ENCODE data around the gene ARHGAP10.
"Not testable (repeated sequence)": the region's sequence is repeated elsewhere in the genome, so short reads cannot be mapped to it uniquely, and the experiment has no call there.

ARHGAP10 gene

GRCh38 chr4:147891476-147892115 lies 159.7 kb downstream of the ARHGAP10 start:
- TF ChIP-seq, protein P1, sequence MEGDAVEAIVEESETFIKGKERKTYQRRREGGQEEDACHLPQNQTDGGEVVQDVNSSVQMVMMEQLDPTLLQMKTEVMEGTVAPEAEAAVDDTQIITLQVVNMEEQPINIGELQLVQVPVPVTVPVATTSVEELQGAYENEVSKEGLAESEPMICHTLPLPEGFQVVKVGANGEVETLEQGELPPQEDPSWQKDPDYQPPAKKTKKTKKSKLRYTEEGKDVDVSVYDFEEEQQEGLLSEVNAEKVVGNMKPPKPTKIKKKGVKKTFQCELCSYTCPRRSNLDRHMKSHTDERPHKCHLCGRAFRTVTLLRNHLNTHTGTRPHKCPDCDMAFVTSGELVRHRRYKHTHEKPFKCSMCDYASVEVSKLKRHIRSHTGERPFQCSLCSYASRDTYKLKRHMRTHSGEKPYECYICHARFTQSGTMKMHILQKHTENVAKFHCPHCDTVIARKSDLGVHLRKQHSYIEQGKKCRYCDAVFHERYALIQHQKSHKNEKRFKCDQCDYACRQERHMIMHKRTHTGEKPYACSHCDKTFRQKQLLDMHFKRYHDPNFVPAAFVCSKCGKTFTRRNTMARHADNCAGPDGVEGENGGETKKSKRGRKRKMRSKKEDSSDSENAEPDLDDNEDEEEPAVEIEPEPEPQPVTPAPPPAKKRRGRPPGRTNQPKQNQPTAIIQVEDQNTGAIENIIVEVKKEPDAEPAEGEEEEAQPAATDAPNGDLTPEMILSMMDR (IDR thresholded peaks at IDR 0.05; ENCODE audit: extremely low read depth, missing control alignments) = no peak
- no peak for DNase-seq (ENCODE audit: low spot score)

DNA sequence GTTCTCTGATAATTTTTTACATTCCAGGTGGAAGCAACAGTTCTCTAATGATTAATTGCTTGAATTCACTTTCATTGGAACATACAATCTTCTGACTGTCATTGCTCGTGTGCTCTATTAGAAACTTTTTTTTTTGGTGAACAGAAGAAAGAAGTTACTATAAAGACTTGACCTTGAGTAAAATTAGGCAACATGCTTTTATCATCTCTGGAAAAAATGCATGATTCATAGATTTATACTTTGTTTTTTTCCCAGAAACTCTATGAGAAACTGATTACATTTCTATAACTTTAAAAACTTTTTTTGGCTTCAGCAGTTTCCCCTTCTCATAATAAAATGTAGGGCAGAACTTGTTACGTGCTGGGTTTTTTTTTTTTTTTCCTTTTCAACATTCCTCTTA lies 167.6 kb downstream of the ARHGAP10 start:
- TF ChIP-seq, protein P1 (IDR thresholded peaks at IDR 0.05; ENCODE audit: extremely low read depth, missing control alignments) = no peak
- no peak for DNase-seq (ENCODE audit: low spot score)

- DNase-seq (ENCODE audit: low spot score) = no peak
- TF ChIP-seq, protein P1 (IDR thresholded peaks at IDR 0.05; ENCODE audit: extremely low read depth, missing control alignments) = no peak
Observed at GRCh38 chr4:147901388-147901787, 169.5 kb downstream of the ARHGAP10 start.

GRCh38 chr4:147901916-147902315 lies 170.0 kb downstream of the ARHGAP10 start:
- TF ChIP-seq, protein P1 (IDR thresholded peaks at IDR 0.05; ENCODE audit: extremely low read depth, missing control alignments) = no peak
- DNase-seq (ENCODE audit: low spot score) = no peak

DNA sequence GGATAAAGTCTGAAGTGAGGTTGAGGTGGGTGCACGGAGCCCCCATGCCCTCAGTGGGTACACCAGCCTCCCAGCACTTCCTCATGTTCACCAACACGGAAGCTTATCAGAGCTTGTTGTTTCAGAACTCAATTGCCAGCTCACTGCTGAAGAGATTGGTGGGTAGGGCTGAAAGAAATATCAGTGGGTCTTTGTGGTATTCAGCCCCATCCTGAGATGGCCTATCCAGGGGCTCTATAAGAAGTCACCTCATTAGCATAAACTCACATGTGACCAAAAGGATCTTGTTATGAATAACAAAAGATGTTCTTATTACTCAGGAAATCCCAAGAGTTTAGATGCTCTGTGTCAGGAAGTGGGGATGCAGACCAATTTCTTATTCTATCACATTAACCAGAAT lies 177.3 kb downstream of the ARHGAP10 start:
- TF ChIP-seq, protein P1 (IDR thresholded peaks at IDR 0.05; ENCODE audit: extremely low read depth, missing control alignments) = no peak
- no peak for DNase-seq (ENCODE audit: low spot score)

- TF ChIP-seq, protein P1 (IDR thresholded peaks at IDR 0.05; ENCODE audit: extremely low read depth, missing control alignments) = no peak
- no peak for DNase-seq (ENCODE audit: low spot score)
Observed at GRCh38 chr4:147910315-147910714, 178.4 kb downstream of the ARHGAP10 start.

- DNase-seq (ENCODE audit: low spot score) = not testable (repeated sequence)
Observed at GRCh38 chr4:147912106-147912505, 180.2 kb downstream of the ARHGAP10 start.

DNA sequence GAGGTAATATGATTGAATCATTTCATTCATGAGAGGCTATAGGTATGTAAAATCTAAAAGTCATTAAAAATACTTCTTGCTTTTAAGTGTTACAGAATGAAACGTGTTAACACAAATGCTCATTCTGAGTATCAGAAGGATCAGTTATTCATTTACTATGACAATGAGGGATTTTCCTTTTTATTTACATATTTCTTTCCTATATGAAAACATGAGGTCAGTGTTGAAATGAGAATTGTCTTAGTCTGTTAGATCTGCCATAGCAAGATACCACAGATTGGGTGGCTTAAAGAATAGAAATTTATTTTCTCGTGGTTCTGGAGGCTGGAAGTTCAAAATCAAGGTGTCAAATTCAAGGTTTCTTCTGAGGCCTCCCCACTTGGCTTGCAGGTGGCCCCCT lies 181.2 kb downstream of the ARHGAP10 start:
- DNase-seq (ENCODE audit: low spot score) = no peak
- TF ChIP-seq, protein P1 (IDR thresholded peaks at IDR 0.05; ENCODE audit: extremely low read depth, missing control alignments) = no peak
